ENCODE data around the gene APOL2.
"Not testable (repeated sequence)": the region's sequence is repeated elsewhere in the genome, so short reads cannot be mapped to it uniquely, and the experiment has no call there.

The APOL2 gene

GRCh38 chr22:36196254-36197064 is 42.9 kb downstream of the APOL2 start:
- Histone ChIP-seq H3K36me3 (ENCODE audit: control insufficient read depth, insufficient read depth, low read length) (no peaks in the 10 kb centered on the region), H3K9me3 (ENCODE audit: control insufficient read depth, insufficient read depth, low read length) (no peaks in the 10 kb centered on the region), H3K4me1 (ENCODE audit: control insufficient read depth, insufficient read depth, low read length) (peaks cover 19% of the 10 kb centered on the region), H3K27me3 (ENCODE audit: control insufficient read depth, insufficient read depth, low read length) (no peaks in the 10 kb centered on the region), H3K4me3 (ENCODE audit: low read depth, low read length) (no peak overlapping the region), H3K27ac (ENCODE audit: low read depth, low read length) (no peak overlapping the region), H3K9ac (ENCODE audit: low read depth, low read length) (no peak overlapping the region)

- Histone ChIP-seq H3K36me3 (ENCODE audit: control insufficient read depth, insufficient read depth, low read length) (no peaks in the 10 kb centered on the region), H3K27me3 (ENCODE audit: control insufficient read depth, insufficient read depth, low read length) (no peaks in the 10 kb centered on the region), H3K4me3 (ENCODE audit: low read depth, low read length) (no peak overlapping the region), H3K9me3 (ENCODE audit: control insufficient read depth, insufficient read depth, low read length) (no peaks in the 10 kb centered on the region), H3K27ac (ENCODE audit: low read depth, low read length) (no peak overlapping the region), H3K9ac (ENCODE audit: low read depth, low read length) (no peak overlapping the region), H3K4me1 (ENCODE audit: control insufficient read depth, insufficient read depth, low read length) (peaks cover 20% of the 10 kb centered on the region)
Measured at GRCh38 chr22:36194971-36195370, 44.4 kb downstream of the APOL2 start.

DNA sequence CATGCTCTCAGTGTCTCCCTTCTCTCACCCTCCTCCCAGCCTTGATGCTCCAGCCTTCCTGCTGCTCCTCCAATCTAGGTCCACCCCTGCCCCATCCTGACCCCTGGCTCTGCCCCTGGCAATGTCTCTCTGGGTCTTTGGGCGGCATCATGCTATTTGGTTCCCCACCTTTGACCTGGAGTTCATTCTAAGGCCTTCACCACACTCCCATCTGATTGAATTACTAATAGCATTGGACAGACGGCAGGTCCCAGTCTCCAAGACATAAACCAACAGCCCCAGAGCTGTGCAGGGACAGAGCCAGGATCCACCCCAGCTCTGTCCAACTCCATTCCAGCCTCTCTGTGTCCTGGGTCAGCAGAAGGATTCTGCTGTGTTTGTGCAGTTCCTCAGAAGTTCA is 44.9 kb downstream of the APOL2 start:
- no peaks in the 10 kb centered on the region for H3K36me3 ChIP-seq (ENCODE audit: control insufficient read depth, insufficient read depth, low read length)
- no peaks in the 10 kb centered on the region for H3K27me3 ChIP-seq (ENCODE audit: control insufficient read depth, insufficient read depth, low read length)
- no peaks in the 10 kb centered on the region for H3K9me3 ChIP-seq (ENCODE audit: control insufficient read depth, insufficient read depth, low read length)
- H3K4me3 ChIP-seq (ENCODE audit: low read depth, low read length): no peak overlapping the region
- no peak overlapping the region for H3K9ac ChIP-seq (ENCODE audit: low read depth, low read length)
- H3K27ac ChIP-seq (ENCODE audit: low read depth, low read length): no peak overlapping the region
- peaks cover 26% of the 10 kb centered on the region for H3K4me1 ChIP-seq (ENCODE audit: control insufficient read depth, insufficient read depth, low read length)

- Histone ChIP-seq H3K4me3 (ENCODE audit: low read depth, low read length) (no peak overlapping the region), H3K9ac (ENCODE audit: low read depth, low read length) (no peak overlapping the region), H3K36me3 (ENCODE audit: control insufficient read depth, insufficient read depth, low read length) (no peaks in the 10 kb centered on the region), H3K27me3 (ENCODE audit: control insufficient read depth, insufficient read depth, low read length) (no peaks in the 10 kb centered on the region), H3K27ac (ENCODE audit: low read depth, low read length) (no peak overlapping the region), H3K4me1 (ENCODE audit: control insufficient read depth, insufficient read depth, low read length) (peaks cover 28% of the 10 kb centered on the region), H3K9me3 (ENCODE audit: control insufficient read depth, insufficient read depth, low read length) (no peaks in the 10 kb centered on the region)
Measured at GRCh38 chr22:36193577-36193976, 45.8 kb downstream of the APOL2 start.

GRCh38 chr22:36193171-36193570 is 46.2 kb downstream of the APOL2 start:
- no peak overlapping the region for H3K27ac ChIP-seq (ENCODE audit: low read depth, low read length)
- no peak overlapping the region for H3K4me3 ChIP-seq (ENCODE audit: low read depth, low read length)
- no peaks in the 10 kb centered on the region for H3K27me3 ChIP-seq (ENCODE audit: control insufficient read depth, insufficient read depth, low read length)
- no peak overlapping the region for H3K9ac ChIP-seq (ENCODE audit: low read depth, low read length)
- no peaks in the 10 kb centered on the region for H3K36me3 ChIP-seq (ENCODE audit: control insufficient read depth, insufficient read depth, low read length)
- H3K9me3 ChIP-seq (ENCODE audit: control insufficient read depth, insufficient read depth, low read length): no peaks in the 10 kb centered on the region
- peaks cover 28% of the 10 kb centered on the region for H3K4me1 ChIP-seq (ENCODE audit: control insufficient read depth, insufficient read depth, low read length)

- H3K4me1 ChIP-seq (ENCODE audit: control insufficient read depth, insufficient read depth, low read length): peaks cover 25% of the 10 kb centered on the region
- H3K4me3 ChIP-seq (ENCODE audit: low read depth, low read length): no peak overlapping the region
- no peak overlapping the region for H3K9ac ChIP-seq (ENCODE audit: low read depth, low read length)
- H3K27ac ChIP-seq (ENCODE audit: low read depth, low read length): no peak overlapping the region
- H3K27me3 ChIP-seq (ENCODE audit: control insufficient read depth, insufficient read depth, low read length): no peaks in the 10 kb centered on the region
- H3K36me3 ChIP-seq (ENCODE audit: control insufficient read depth, insufficient read depth, low read length): no peaks in the 10 kb centered on the region
- H3K9me3 ChIP-seq (ENCODE audit: control insufficient read depth, insufficient read depth, low read length): no peaks in the 10 kb centered on the region
Measured at GRCh38 chr22:36192542-36192941, 46.8 kb downstream of the APOL2 start.

- Histone ChIP-seq H3K36me3 (ENCODE audit: control insufficient read depth, insufficient read depth, low read length) (no peaks in the 10 kb centered on the region), H3K4me1 (ENCODE audit: control insufficient read depth, insufficient read depth, low read length) (peaks cover 13% of the 10 kb centered on the region), H3K9ac (ENCODE audit: low read depth, low read length) (no peak overlapping the region), H3K9me3 (ENCODE audit: control insufficient read depth, insufficient read depth, low read length) (no peaks in the 10 kb centered on the region), H3K27ac (ENCODE audit: low read depth, low read length) (no peak overlapping the region), H3K4me3 (ENCODE audit: low read depth, low read length) (no peak overlapping the region), H3K27me3 (ENCODE audit: control insufficient read depth, insufficient read depth, low read length) (no peaks in the 10 kb centered on the region)
Measured at GRCh38 chr22:36191106-36191836, 48.1 kb downstream of the APOL2 start.

DNA sequence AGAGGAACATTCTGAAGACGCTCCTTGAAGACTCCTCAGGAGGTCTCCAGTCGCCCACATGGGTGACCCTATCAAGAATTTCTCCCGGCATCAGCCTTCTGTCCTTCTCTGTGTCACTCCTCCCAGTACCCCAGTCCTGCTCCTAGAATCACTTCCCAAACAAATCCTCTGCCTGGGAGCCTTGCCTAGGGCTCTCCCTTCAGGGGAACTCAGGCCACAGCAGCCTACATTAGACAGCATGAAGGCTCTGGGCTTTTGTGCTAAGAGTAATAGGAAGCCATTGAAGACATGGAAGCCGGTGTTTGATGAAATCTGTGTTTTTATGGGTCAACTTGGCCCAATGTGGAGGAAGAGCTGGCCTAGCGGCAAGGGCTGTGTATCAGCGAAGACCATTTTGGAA is 51.5 kb downstream of the APOL2 start:
- H3K9me3 ChIP-seq (ENCODE audit: control insufficient read depth, insufficient read depth, low read length); H3K4me3 ChIP-seq (ENCODE audit: low read depth, low read length); H3K27ac ChIP-seq (ENCODE audit: low read depth, low read length); H3K27me3 ChIP-seq (ENCODE audit: control insufficient read depth, insufficient read depth, low read length); H3K9ac ChIP-seq (ENCODE audit: low read depth, low read length); H3K36me3 ChIP-seq (ENCODE audit: control insufficient read depth, insufficient read depth, low read length): not testable (repeated sequence)
- H3K4me1 ChIP-seq (ENCODE audit: control insufficient read depth, insufficient read depth, low read length): peaks cover 17% of the 10 kb centered on the region

DNA sequence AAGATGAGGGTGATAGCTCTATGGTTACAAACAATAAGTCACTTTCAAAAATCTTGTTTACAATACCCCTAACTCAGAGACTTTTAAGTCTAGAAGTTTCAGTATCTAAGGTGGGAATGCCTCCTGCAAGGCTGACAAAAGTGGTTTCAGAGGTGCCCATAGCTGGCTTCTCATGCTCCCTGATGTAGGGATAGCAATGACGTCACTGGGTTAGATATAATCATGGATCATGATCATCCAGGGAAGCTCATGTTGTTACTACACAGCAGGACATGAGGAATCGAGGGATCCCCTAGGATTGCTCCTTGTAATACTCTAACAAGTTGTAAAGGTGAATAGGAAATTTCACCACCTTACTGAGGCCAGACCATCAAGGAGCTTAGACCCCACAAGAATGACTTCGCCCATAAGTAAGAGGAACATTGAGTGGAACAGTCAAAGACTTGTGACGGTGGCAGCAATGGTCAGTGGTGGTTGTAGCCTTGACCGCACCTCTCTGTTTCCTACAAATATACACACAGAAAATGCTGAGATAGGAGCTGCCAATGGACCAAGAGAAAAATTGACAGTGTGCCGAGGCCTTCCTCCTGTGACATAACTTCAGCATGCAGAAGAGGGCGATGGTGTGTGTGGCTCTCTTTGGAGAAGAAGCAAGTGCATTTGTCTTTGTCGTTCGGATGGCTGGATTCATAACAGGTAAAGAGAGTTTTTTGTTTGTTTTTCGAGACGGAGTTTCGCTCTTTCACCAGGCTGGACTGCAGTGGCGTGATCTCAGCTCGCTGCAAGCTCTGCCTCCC is 53.3 kb downstream of the APOL2 start:
- Histone ChIP-seq H3K4me1 (ENCODE audit: control insufficient read depth, insufficient read depth, low read length) (peaks cover 17% of the 10 kb centered on the region), H3K27me3 (ENCODE audit: control insufficient read depth, insufficient read depth, low read length) (peaks cover under 1% of the 10 kb centered on the region; the same call in 1 of the 2 replicates), H3K27ac (ENCODE audit: low read depth, low read length) (no peak overlapping the region), H3K4me3 (ENCODE audit: low read depth, low read length) (no peak overlapping the region), H3K36me3 (ENCODE audit: control insufficient read depth, insufficient read depth, low read length) (no peaks in the 10 kb centered on the region), H3K9ac (ENCODE audit: low read depth, low read length) (no peak overlapping the region), H3K9me3 (ENCODE audit: control insufficient read depth, insufficient read depth, low read length) (no peaks in the 10 kb centered on the region)

GRCh38 chr22:36184433-36185025 is 54.8 kb downstream of the APOL2 start:
- Histone ChIP-seq H3K9me3 (ENCODE audit: control insufficient read depth, insufficient read depth, low read length) (no peaks in the 10 kb centered on the region), H3K4me1 (ENCODE audit: control insufficient read depth, insufficient read depth, low read length) (peaks cover 11% of the 10 kb centered on the region), H3K9ac (ENCODE audit: low read depth, low read length) (no peak overlapping the region), H3K4me3 (ENCODE audit: low read depth, low read length) (no peak overlapping the region), H3K36me3 (ENCODE audit: control insufficient read depth, insufficient read depth, low read length) (no peaks in the 10 kb centered on the region), H3K27ac (ENCODE audit: low read depth, low read length) (no peak overlapping the region), H3K27me3 (ENCODE audit: control insufficient read depth, insufficient read depth, low read length) (peaks cover 4% of the 10 kb centered on the region; the same call in 1 of the 2 replicates)

All from HUES48 (cell line).